BJ (cell line): Measurements from ENCODE around the gene BHLHE40. TPM values are rescaled to one million over a fixed set of nuclear protein-coding genes. Genes with fewer than 3 reads are reported as not detected.

Experiments
- CTCF ChIA-PET: fragments of 350-600 bp; formaldehyde crosslinking; extraction: SDS; loops from one replicate; lab custom pipeline; 2021; ENCODE audit warnings: antibody characterized with exemption, inconsistent platforms; lab: Yijun Ruan, JAX
- POLR2A ChIA-PET: fragments of 300-600 bp; sonication (Branson Sonifier 250); formaldehyde crosslinking; extraction: SDS; loops from one replicate; lab custom pipeline; 2021; ENCODE audit warnings: antibody characterized with exemption; lab: Charles Lee
- DNase-seq: peaks from one replicate; pipeline ENCODE4 v3.0.0-alpha.2; 2011; ENCODE audit warnings: low read depth
- H3K27me3 ChIP-seq: 2 replicates; pipeline ENCODE4 v1.6.0; 2011; ENCODE audit warnings: low read length; ENCODE audit not compliant: control insufficient read depth, insufficient read depth
- H3K36me3 ChIP-seq: 2 replicates; pipeline ENCODE4 v1.5.1; 2011; ENCODE audit warnings: low read length; ENCODE audit not compliant: control insufficient read depth, insufficient read depth
- H3K4me3 ChIP-seq: 2 replicates; pipeline ENCODE4 v1.5.1; 2011; ENCODE audit warnings: low read depth, mild to moderate bottlenecking, control low read depth, low read length
- CTCF ChIP-seq: IDR thresholded peaks from 2 replicates; pipeline ENCODE4 v1.5.1; 2011; ENCODE audit warnings: low read depth, mild to moderate bottlenecking, control low read depth, inconsistent platforms, low read length, moderate library complexity; ENCODE audit not compliant: insufficient read depth
- polyA plus RNA-seq: library from polyadenylated mRNA; depleted of rRNA; stranded (reverse); fragments of >200 nt; gene quantifications from 2 replicates; pipeline ENCODE4 v1.2.3, GENCODE V29; 2011

Gene BHLHE40
- polyA plus RNA-seq, 1 experiment, result 18.8 TPM

DNA sequence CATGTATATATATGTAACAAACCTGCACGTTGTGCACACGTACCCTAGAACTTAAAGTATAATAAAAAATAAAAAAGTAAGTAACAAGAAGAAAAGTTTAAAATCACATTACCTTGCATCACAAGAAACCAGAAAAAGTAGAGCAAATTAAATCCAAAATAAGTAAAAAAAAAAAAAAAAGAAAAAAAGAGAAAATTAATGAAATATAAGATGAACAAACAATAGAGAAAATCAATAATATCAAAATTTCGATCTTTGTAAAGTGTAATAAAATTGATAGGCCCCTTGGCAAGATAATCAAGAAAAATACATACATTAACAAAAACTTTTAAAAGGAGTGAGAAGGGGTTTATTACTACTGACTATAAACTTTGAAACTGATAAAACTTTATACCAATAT lies 7.4 kb upstream of the BHLHE40 start:
- Histone ChIP-seq H3K4me3 (no peak overlapping the region), H3K36me3 (no peaks in the 10 kb centered on the region), H3K27me3 (no peaks in the 10 kb centered on the region)
- POLR2A ChIA-PET, result interaction anchor here (0.7 kb wide), 1 partner anchor 52 kb away, joined by 4 read pairs; no protein-coding TSS in a partner anchor
- CTCF ChIA-PET, result interaction anchor here (1.1 kb wide), 2 partner anchors 10 to 15 kb away, joined by 3 to 4 read pairs; no protein-coding TSS in a partner anchor
- no peak for TF ChIP-seq CTCF
- DNase-seq, result no peak

- ChIA-PET CTCF (interaction anchor here (0.7 to 2.0 kb wide), 5 partner anchors 9 to 261 kb away, joined by 3 to 5 read pairs (median 4); no protein-coding TSS in a partner anchor), POLR2A (no interaction called here)
- no peaks in the 10 kb centered on the region for H3K36me3 ChIP-seq
- no peak overlapping the region for H3K4me3 ChIP-seq
- no peaks in the 10 kb centered on the region for H3K27me3 ChIP-seq
- DNase-seq, result no peak
- no peak for TF ChIP-seq CTCF
These were observed 6.3 kb upstream of the BHLHE40 start for GRCh38 chr3:4972652-4973643.

GRCh38 chr3:4974154-4974553 lies 5.1 kb upstream of the BHLHE40 start:
- ChIA-PET POLR2A (no interaction called here), CTCF (interaction anchor here (2.0 kb wide), 1 partner anchor 52 kb away, joined by 5 read pairs; no protein-coding TSS in a partner anchor)
- TF ChIP-seq CTCF, result no peak
- Histone ChIP-seq H3K27me3 (no peaks in the 10 kb centered on the region), H3K4me3 (no peak overlapping the region), H3K36me3 (no peaks in the 10 kb centered on the region)
- no peak for DNase-seq

DNA sequence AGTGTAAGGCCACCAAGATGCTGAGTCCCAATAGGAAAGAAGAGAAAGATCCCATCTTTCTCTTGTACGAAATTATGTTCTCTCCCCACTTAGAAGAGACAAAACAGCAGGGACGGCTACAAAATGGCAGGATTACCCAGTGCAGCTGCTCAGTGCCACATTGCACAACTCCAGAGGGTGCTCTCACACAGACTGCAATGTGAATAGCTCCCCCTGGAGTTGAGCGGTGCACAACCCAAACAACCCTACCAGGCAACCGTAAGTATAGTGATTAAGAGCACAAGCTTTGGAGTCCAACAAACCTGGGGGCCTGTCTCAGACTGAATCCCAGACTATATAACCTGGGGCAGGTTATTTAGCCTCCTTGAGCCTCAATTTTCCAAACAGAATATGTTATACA lies 3.1 kb upstream of the BHLHE40 start:
- DNase-seq, result no peak
- Histone ChIP-seq H3K27me3 (no peaks in the 10 kb centered on the region), H3K36me3 (no peaks in the 10 kb centered on the region), H3K4me3 (no peak overlapping the region)
- ChIA-PET CTCF (interaction anchor here (0.5 to 13.6 kb wide), 11 partner anchors 11 to 302 kb away, joined by 3 to 121 read pairs (median 5); no protein-coding TSS in a partner anchor), POLR2A (no interaction called here)
- peak; percentile 46; the same call in 1 of the 2 replicates for TF ChIP-seq CTCF
